ENCODE results near the gene GXYLT1.

GXYLT1 gene

GRCh38 chr12:42031847-42032564, 112.7 kb downstream of the GXYLT1 start:
- CTCF ChIA-PET: interaction anchor here (1.4 kb wide), 1 partner anchor 8 kb away, joined by 6 read pairs; no protein-coding TSS in a partner anchor
- no peaks in the 10 kb centered on the region for H3K36me3 Mint-ChIP-seq
- DNase-seq: no peak
- no peak overlapping the region for H3K27ac Mint-ChIP-seq
- no peaks in the 10 kb centered on the region for H3K9me3 Mint-ChIP-seq
- H3K4me3 Mint-ChIP-seq: no peak overlapping the region
- no peaks in the 10 kb centered on the region for H3K27me3 Mint-ChIP-seq
- no peaks in the 10 kb centered on the region for H3K4me1 Mint-ChIP-seq
